NCI-H1436 treated with DMSO at 0.1 percent for 48 hours (cell line): ENCODE measurements around the gene AKAP12.
"Not testable (repeated sequence)": the region's sequence is repeated elsewhere in the genome, so short reads cannot be mapped to it uniquely, and the experiment has no call there.

Experiments used
- DNase-seq: peaks from one replicate; lab custom pipeline; 2025; lab: John Stamatoyannopoulos, UW

AKAP12 gene

GRCh38 chr6:151382631-151383030 is 142.9 kb downstream of the AKAP12 start:
- DNase-seq, result not testable (repeated sequence)

- DNase-seq, result no peak
Measured at GRCh38 chr6:151384151-151384550, 144.4 kb downstream of the AKAP12 start.

- no peak for DNase-seq
Measured at GRCh38 chr6:151385177-151385576, 145.4 kb downstream of the AKAP12 start.

- DNase-seq, result no peak
Measured at GRCh38 chr6:151387175-151387970, 147.6 kb downstream of the AKAP12 start.

- no peak for DNase-seq
Measured at GRCh38 chr6:151388236-151388635, 148.5 kb downstream of the AKAP12 start.

GRCh38 chr6:151388997-151389617 is 149.3 kb downstream of the AKAP12 start:
- DNase-seq, result no peak

- DNase-seq, result no peak
Measured at GRCh38 chr6:151389618-151390275, 150.0 kb downstream of the AKAP12 start.

GRCh38 chr6:151390276-151390850 is 150.6 kb downstream of the AKAP12 start:
- DNase-seq, result peak; percentile 80

- DNase-seq, result no peak
Measured at GRCh38 chr6:151390851-151391470, 151.2 kb downstream of the AKAP12 start.

- no peak for DNase-seq
Measured at GRCh38 chr6:151391471-151392413, 152.0 kb downstream of the AKAP12 start, which contains the start of gene ZBTB2. Gene ZBTB2 (minus strand): TSS chr6:151391559. CDS start chr6:151373637, 17,922 bp downstream.

- DNase-seq, result no peak
Measured at GRCh38 chr6:151392427-151392826, 152.7 kb downstream of the AKAP12 start.

- DNase-seq, result no peak
Measured at GRCh38 chr6:151393410-151393809, 153.6 kb downstream of the AKAP12 start.

- no peak for DNase-seq
Measured at GRCh38 chr6:151399679-151400078, 159.9 kb downstream of the AKAP12 start.

- no peak for DNase-seq
Measured at GRCh38 chr6:151400473-151400872, 160.7 kb downstream of the AKAP12 start.

- no peak for DNase-seq
Measured at GRCh38 chr6:151402228-151402627, 162.5 kb downstream of the AKAP12 start.

GRCh38 chr6:151403919-151404308 is 164.1 kb downstream of the AKAP12 start:
- no peak for DNase-seq
